Naive thymus-derived CD4-positive, alpha-beta T cell (primary cell): ENCODE measurements around the gene INPP5B. TPM values are rescaled to one million over a fixed set of nuclear protein-coding genes. Genes with fewer than 3 reads are reported as not detected.
A peak's percentile ranks its signal among the peaks of the same experiment; 100 is the strongest.

ENCODE experiments used
- ATAC-seq: fragments of 150-1000 bp; cut with Tn5 transposase; 2 replicates; pipeline ENCODE4 v1.10.0; 2021; ENCODE audit warnings: mild to moderate bottlenecking, moderate library complexity
- CTCF ChIA-PET: fragments of 350-600 bp; sonication (Branson Sonifier 250); formaldehyde crosslinking; loops from one replicate; lab custom pipeline; 2021; ENCODE audit warnings: antibody characterized with exemption; lab: Charles Lee
- POLR2A ChIA-PET: fragments of 350-600 bp; sonication (Branson Sonifier 250); formaldehyde crosslinking; loops from one replicate; lab custom pipeline; 2021; ENCODE audit warnings: antibody characterized with exemption, inconsistent platforms; lab: Charles Lee
- DNase-seq, 9 donors: peaks; one replicate each; pipeline versions ENCODE4 v3.0.0 to v3.0.0-alpha.2; 2020 to 2022; ENCODE audit warnings: mixed read lengths in 1 of 9
- H3K27ac ChIP-seq: one replicate; pipeline ENCODE4 v1.7.0; 2013; ENCODE audit warnings: mild to moderate bottlenecking, low read depth, low read length, moderate library complexity
- H3K27me3 ChIP-seq, 2 donors: one replicate each; pipeline ENCODE4 v1.7.0; 2013; ENCODE audit warnings: low read length in 2 of 2, mild to moderate bottlenecking in 2 of 2, moderate library complexity in 2 of 2; ENCODE audit not compliant: control insufficient read depth in 2 of 2, insufficient read depth in 2 of 2
- H3K36me3 ChIP-seq, 3 experiments: 1 replicate in 2 of 3; 2 replicates in 1 of 3; pipeline ENCODE4 v1.7.0; 2013; ENCODE audit warnings: low read length in 3 of 3, mild to moderate bottlenecking in 3 of 3, moderate library complexity in 1 of 3; ENCODE audit not compliant: insufficient read depth in 3 of 3, control insufficient read depth in 2 of 3
- H3K4me1 ChIP-seq, 2 donors: one replicate each; pipeline ENCODE4 v1.7.0; 2013; ENCODE audit warnings: low read length in 2 of 2, mild to moderate bottlenecking in 2 of 2, moderate library complexity in 1 of 2; ENCODE audit not compliant: control insufficient read depth in 2 of 2, insufficient read depth in 2 of 2
- H3K4me3 ChIP-seq: 2 replicates; pipeline ENCODE4 v1.7.0; 2013; ENCODE audit warnings: mild to moderate bottlenecking, low read length
- H3K9me3 ChIP-seq, 3 experiments: 1 replicate in 2 of 3; 2 replicates in 1 of 3; pipeline ENCODE4 v1.7.0; 2013; ENCODE audit warnings: low read length in 3 of 3; ENCODE audit not compliant: control insufficient read depth in 2 of 3
- H3K27ac Mint-ChIP-seq, 9 donors: one replicate each; pipeline ENCODE4 v1.8.0; 2020 to 2022; ENCODE audit warnings: mixed read lengths in 9 of 9, mild to moderate bottlenecking in 8 of 9, moderate library complexity in 5 of 9, inconsistent platforms in 2 of 9
- H3K27me3 Mint-ChIP-seq, 5 donors: one replicate each; pipeline ENCODE4 v1.8.0; 2021 to 2022; ENCODE audit warnings: mixed read lengths in 5 of 5, mild to moderate bottlenecking in 1 of 5
- H3K36me3 Mint-ChIP-seq, 5 donors: one replicate each; pipeline ENCODE4 v1.8.0; 2020 to 2022; ENCODE audit warnings: mixed read lengths in 5 of 5, mild to moderate bottlenecking in 3 of 5, inconsistent platforms in 1 of 5
- H3K4me1 Mint-ChIP-seq, 7 donors: one replicate each; pipeline ENCODE4 v1.8.0; 2020 to 2022; ENCODE audit warnings: mixed read lengths in 7 of 7, mild to moderate bottlenecking in 3 of 7, inconsistent platforms in 1 of 7
- H3K4me3 Mint-ChIP-seq, 10 donors: one replicate each; pipeline ENCODE4 v1.8.0; 2020 to 2022; ENCODE audit warnings: mild to moderate bottlenecking in 10 of 10, mixed read lengths in 10 of 10, moderate library complexity in 6 of 10, inconsistent platforms in 2 of 10
- H3K9me3 Mint-ChIP-seq, 11 donors: one replicate each; pipeline ENCODE4 v1.8.0; 2020 to 2022; ENCODE audit warnings: mixed read lengths in 11 of 11, mild to moderate bottlenecking in 4 of 11, inconsistent platforms in 1 of 11, moderate library complexity in 1 of 11
- intact Hi-C, 2 donors: fragments of 100-400 bp; cut with micrococcal nuclease; formaldehyde crosslinking; loops; one replicate each; pipeline ENCODE4 v1.15.1; 2023
- polyA plus RNA-seq, 2 donors: library from polyadenylated mRNA; unstranded; fragments of 300-500 nt; fragmentation: Illumina TruSeq; gene quantifications; one replicate each; pipeline ENCODE4 v1.2.3, GENCODE V29; 2021
- total RNA-seq, 6 experiments: library from RNA in 5 of 6; stranded (reverse) in 5 of 6; gene quantifications; 1 replicate in 5 of 6; 2 replicates in 1 of 6; pipeline ENCODE4 v1.2.3 and lab custom pipeline; 2021 to 2026

INPP5B gene
- total and polyA plus RNA-seq, 7 experiments from 2014 or later = 14.1 to 35.7 (median 28.0) TPM

DNA sequence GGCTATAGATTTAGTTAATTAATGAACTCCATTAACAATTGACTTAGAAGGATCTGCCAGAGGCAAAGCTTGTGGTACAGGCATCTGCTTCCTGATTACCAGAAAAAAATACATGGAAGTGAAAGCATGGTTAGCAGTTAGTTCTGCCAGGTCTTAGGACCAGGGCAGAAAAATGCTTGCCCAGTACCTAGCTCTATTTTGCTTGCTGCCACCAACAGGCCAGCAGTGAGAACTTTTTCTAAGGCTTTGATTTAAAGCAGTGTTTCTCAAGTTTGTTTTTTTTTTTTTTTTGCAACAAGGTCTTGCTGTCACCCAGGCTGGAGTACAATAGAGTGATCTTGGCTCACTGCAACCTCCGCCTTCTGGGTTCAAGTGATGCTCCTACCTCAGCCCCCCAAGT lies 71.0 kb downstream of the INPP5B start:
- POLR2A ChIA-PET = interaction anchor here (1.1 kb wide), 1 partner anchor 16 kb away, joined by 3 read pairs; the partner anchor contains the start of gene MTF1
- Mint-ChIP-seq H3K27ac (no peak overlapping the region), H3K9me3 (no peaks in the 10 kb centered on the region), H3K36me3 (peaks cover 6 to 42% (median 14%) of the 10 kb centered on the region in 5 donors), H3K27me3 (no peaks in the 10 kb centered on the region), H3K4me1 (no peaks in the 10 kb centered on the region), H3K4me3 (no peak overlapping the region)
- Histone ChIP-seq H3K27me3 (no peaks in the 10 kb centered on the region), H3K36me3 (peaks cover 4 to 74% (median 26%) of the 10 kb centered on the region in 3 experiments), H3K27ac (no peak overlapping the region), H3K4me1 (no peaks in the 10 kb centered on the region), H3K9me3 (no peaks in the 10 kb centered on the region), H3K4me3 (no peak overlapping the region)
- intact Hi-C loops = no loop called here
- CTCF ChIA-PET = interaction anchor here (0.8 kb wide), 1 partner anchor 16 kb away, joined by 3 read pairs; no protein-coding TSS in a partner anchor
- ATAC-seq = no peak
- DNase-seq = no peak

DNA sequence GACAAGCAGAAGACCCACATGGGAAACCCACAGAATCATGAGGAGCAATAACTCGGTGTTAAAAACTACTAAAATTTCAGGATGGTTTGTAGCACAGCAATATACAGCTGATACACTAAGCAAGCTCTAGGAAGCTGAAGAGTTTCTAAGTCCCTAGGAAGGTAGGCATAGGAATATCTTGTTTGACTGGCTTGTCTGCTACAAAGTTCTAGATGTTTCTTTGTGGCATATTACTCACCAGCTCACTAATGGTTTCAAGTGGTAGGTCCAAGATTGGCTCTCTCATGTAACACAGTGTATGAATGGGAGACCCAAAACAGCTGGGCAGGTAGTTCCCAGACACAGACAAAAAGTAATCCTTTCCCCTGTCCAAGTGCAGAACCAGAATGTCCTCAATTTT lies 74.2 kb downstream of the INPP5B start:
- ATAC-seq (no peak), DNase-seq (no peak)
- Histone ChIP-seq H3K4me1 (no peaks in the 10 kb centered on the region), H3K27ac (no peak overlapping the region), H3K9me3 (no peaks in the 10 kb centered on the region), H3K27me3 (no peaks in the 10 kb centered on the region), H3K4me3 (no peak overlapping the region), H3K36me3 (peaks cover 8 to 75% (median 16%) of the 10 kb centered on the region in 3 experiments)
- Mint-ChIP-seq H3K4me1 (peaks cover 0 to 2% (median 0%) of the 10 kb centered on the region in 7 donors), H3K9me3 (no peaks in the 10 kb centered on the region), H3K27me3 (no peaks in the 10 kb centered on the region), H3K4me3 (no peak overlapping the region), H3K27ac (no peak overlapping the region), H3K36me3 (peaks cover 8 to 46% (median 12%) of the 10 kb centered on the region in 5 donors)
- ChIA-PET CTCF (no interaction called here), POLR2A (interaction anchor here (1.7 kb wide), 1 partner anchor 13 kb away, joined by 4 read pairs; the partner anchor contains the start of gene MTF1)
- intact Hi-C loops = no loop called here

DNA sequence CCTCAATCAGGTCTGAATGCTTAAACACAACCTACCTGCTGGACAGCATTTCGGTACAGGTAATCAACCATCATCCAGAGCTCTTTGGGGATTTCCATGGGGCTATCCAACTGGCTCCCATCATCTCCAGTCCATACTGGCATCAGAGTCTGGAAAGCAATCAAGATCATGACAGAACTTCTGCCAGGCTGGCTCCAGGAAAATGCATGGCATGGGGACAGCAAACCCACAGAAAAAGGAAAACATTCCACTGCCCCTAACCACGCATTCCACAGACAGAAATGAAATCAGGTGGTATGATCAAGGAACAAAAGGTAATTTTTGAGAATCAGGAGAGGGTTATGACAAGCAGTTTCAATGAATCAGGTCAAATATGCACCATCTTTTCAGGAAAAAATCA lies 78.4 kb downstream of the INPP5B start:
- ChIA-PET CTCF (interaction anchor here (0.6 kb wide), 1 partner anchor 717 kb away, joined by 4 read pairs; no protein-coding TSS in a partner anchor), POLR2A (interaction anchor here (0.7 kb wide), 1 partner anchor 384 kb away, joined by 3 read pairs; no protein-coding TSS in a partner anchor)
- peaks cover 0 to 45% (median 15%) of the 10 kb centered on the region in 5 donors for H3K36me3 Mint-ChIP-seq
- ATAC-seq (no peak), DNase-seq (no peak)
- Histone ChIP-seq H3K36me3 (peaks cover 4 to 69% (median 6%) of the 10 kb centered on the region in 3 experiments), H3K9me3 (no peaks in the 10 kb centered on the region), H3K4me3 (no peak overlapping the region), H3K27ac (no peak overlapping the region), H3K4me1 (no peaks in the 10 kb centered on the region), H3K27me3 (no peaks in the 10 kb centered on the region)
- peaks cover 0 to 3% (median 0%) of the 10 kb centered on the region in 7 donors for H3K4me1 Mint-ChIP-seq
- intact Hi-C loops = no loop called here
- H3K4me3 Mint-ChIP-seq = no peak overlapping the region
- H3K27ac Mint-ChIP-seq = no peak overlapping the region
- no peaks in the 10 kb centered on the region for H3K9me3 Mint-ChIP-seq
- no peaks in the 10 kb centered on the region for H3K27me3 Mint-ChIP-seq

DNA sequence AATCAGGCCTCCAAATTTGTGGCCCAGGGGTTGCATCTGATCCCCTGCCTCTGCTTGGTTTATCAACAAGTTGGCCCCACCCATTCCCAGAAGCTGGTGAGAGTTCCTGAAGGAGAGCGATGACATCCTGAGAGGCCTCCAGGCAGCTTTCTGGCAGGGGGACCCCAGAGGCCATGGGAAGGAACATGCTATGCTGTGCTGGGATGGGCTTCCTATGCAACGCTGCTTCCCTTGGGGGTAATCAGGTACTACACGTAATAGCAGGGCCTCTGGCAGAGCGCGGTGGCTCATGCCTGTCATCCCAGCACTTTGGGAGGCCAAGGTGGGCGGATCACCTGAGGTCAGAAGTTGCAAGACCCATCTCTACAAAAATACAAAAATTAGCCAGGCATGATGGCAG lies 79.1 kb downstream of the INPP5B start:
- H3K27ac ChIP-seq = no peak overlapping the region
- H3K36me3 ChIP-seq = peaks cover 2 to 62% (median 4%) of the 10 kb centered on the region in 3 experiments
- ChIA-PET POLR2A (no interaction called here), CTCF (no interaction called here)
- Mint-ChIP-seq H3K9me3 (no peaks in the 10 kb centered on the region), H3K36me3 (peaks cover 0 to 38% (median 15%) of the 10 kb centered on the region in 5 donors), H3K27me3 (no peaks in the 10 kb centered on the region), H3K4me3 (no peak overlapping the region), H3K27ac (no peak overlapping the region), H3K4me1 (peaks cover 0 to 3% (median 0%) of the 10 kb centered on the region in 7 donors)
- H3K9me3 ChIP-seq = no peaks in the 10 kb centered on the region
- no peak for ATAC-seq
- no peak for DNase-seq
- intact Hi-C loops = no loop called here
- no peaks in the 10 kb centered on the region for H3K4me1 ChIP-seq
- H3K4me3 ChIP-seq = no peak overlapping the region
- no peaks in the 10 kb centered on the region for H3K27me3 ChIP-seq

DNA sequence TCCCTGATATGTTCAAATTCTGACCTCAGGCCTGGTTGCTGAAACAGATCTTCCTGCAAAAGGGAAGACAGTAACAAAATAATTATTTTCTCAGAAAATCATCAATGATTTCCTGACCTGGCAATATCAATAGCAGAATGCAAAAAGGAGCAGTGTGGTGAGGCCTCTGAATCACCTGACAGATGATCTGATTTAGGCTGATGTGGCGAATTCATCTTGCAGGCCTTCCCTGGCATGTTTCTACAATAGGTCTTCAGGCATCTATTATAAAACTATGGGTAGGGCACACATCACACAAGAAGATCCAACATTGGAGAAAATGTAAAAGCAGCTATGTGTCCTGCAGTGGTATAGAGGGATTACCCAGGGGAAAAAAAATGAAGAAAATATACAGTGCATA lies 80.4 kb downstream of the INPP5B start:
- H3K27me3 Mint-ChIP-seq = no peaks in the 10 kb centered on the region
- peak overlapping the region in 1 of 9 donors; percentile 73 for H3K27ac Mint-ChIP-seq
- ChIA-PET POLR2A (no interaction called here), CTCF (no interaction called here)
- H3K27ac ChIP-seq = no peak overlapping the region
- peaks cover 0 to 58% (median 4%) of the 10 kb centered on the region in 3 experiments for H3K36me3 ChIP-seq
- no peaks in the 10 kb centered on the region for H3K9me3 Mint-ChIP-seq
- peaks cover 0 to 3% (median 0%) of the 10 kb centered on the region in 7 donors for H3K4me1 Mint-ChIP-seq
- H3K4me3 ChIP-seq = no peak overlapping the region
- no peak for ATAC-seq
- intact Hi-C loops = no loop called here
- peaks cover 0 to 32% (median 15%) of the 10 kb centered on the region in 5 donors for H3K36me3 Mint-ChIP-seq
- H3K27me3 ChIP-seq = no peaks in the 10 kb centered on the region
- H3K4me1 ChIP-seq = no peaks in the 10 kb centered on the region
- no peaks in the 10 kb centered on the region for H3K9me3 ChIP-seq
- H3K4me3 Mint-ChIP-seq = no peak overlapping the region
- no peak for DNase-seq

DNA sequence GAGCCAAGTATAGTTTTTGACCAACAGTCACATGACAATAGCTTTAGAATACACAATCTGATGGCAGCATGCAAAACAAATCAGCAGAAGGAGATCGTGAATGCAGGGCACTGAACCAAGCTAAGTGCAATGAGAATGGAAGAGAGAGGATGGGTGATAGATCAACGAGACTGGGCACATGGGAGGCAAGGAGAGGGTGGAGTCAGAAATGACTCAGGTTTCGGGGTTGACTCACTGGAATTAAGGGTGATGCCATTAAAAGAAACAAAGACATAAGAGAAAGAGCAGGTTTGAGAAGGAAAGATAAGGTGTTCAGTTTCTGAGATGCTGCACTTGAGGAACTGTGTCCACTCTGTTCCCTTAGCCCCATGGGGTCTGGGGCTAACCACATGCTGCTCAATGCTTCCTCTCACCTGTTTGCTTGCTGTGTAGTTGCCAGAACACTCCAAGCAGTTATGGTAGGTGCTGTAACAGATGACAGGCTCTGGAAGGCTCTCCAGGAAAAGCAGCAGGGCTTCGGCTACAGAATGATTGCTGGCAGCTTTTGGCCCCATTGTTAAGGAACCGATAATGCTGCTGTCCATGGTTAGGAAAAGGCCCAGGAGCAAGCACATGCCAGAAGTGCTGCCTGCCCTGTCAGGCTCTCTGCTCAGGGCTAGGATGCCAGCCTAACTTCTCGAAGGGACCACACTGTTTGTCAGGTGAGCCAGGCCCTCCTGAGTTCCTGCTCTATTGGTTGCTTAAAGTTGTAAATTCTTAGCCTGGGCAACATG lies 81.3 kb downstream of the INPP5B start:
- H3K4me3 Mint-ChIP-seq = no peak overlapping the region
- Histone ChIP-seq H3K4me3 (no peak overlapping the region), H3K27ac (no peak overlapping the region), H3K9me3 (no peaks in the 10 kb centered on the region), H3K27me3 (no peaks in the 10 kb centered on the region), H3K4me1 (no peaks in the 10 kb centered on the region), H3K36me3 (peaks cover 0 to 57% (median 4%) of the 10 kb centered on the region in 3 experiments)
- DNase-seq (no peak), ATAC-seq (no peak)
- intact Hi-C loops = no loop called here
- no peaks in the 10 kb centered on the region for H3K9me3 Mint-ChIP-seq
- H3K36me3 Mint-ChIP-seq = peaks cover 0 to 30% (median 15%) of the 10 kb centered on the region in 5 donors
- H3K27me3 Mint-ChIP-seq = no peaks in the 10 kb centered on the region
- POLR2A ChIA-PET = interaction anchor here (0.7 kb wide), 1 partner anchor 62 kb away, joined by 5 read pairs; no protein-coding TSS in a partner anchor
- CTCF ChIA-PET = interaction anchor here (0.7 kb wide), 2 partner anchors 80 to 132 kb away, joined by 3 read pairs; no protein-coding TSS in a partner anchor
- peaks cover 0 to 3% (median 0%) of the 10 kb centered on the region in 7 donors for H3K4me1 Mint-ChIP-seq
- peak overlapping the region in 3 of 9 donors; percentile 3 to 18 (median 8) for H3K27ac Mint-ChIP-seq
